KMS-11 (cell line): ENCODE measurements around the gene SUGCT.

Experiments
- H2AFZ ChIP-seq: fragments of 200-600 bp; sonication (generic); 2 replicates; pipeline ENCODE4 v1.6.1; 2016; ENCODE audit warnings: antibody characterized with exemption, mixed run types, low read depth
- H3K27ac ChIP-seq: fragments of 200-600 bp; sonication (generic); 2 replicates; pipeline ENCODE4 v1.6.1; 2016; ENCODE audit warnings: mild to moderate bottlenecking, mixed run types
- H3K27me3 ChIP-seq: fragments of 200-600 bp; sonication (generic); 2 replicates; pipeline ENCODE4 v1.6.1; 2017; ENCODE audit warnings: mild to moderate bottlenecking, low read depth, mixed run types, moderate library complexity; ENCODE audit not compliant: insufficient read depth
- H3K36me3 ChIP-seq: fragments of 200-600 bp; sonication (generic); 2 replicates; pipeline ENCODE4 v1.6.1; 2017; ENCODE audit warnings: mild to moderate bottlenecking, mixed run types; ENCODE audit not compliant: insufficient read depth
- H3K4me1 ChIP-seq: fragments of 200-600 bp; sonication (generic); 2 replicates; pipeline ENCODE4 v1.6.1; 2016; ENCODE audit warnings: mild to moderate bottlenecking, low read depth, mixed run types; ENCODE audit not compliant: poor library complexity, severe bottlenecking
- H3K4me2 ChIP-seq: fragments of 200-600 bp; sonication (generic); 2 replicates; pipeline ENCODE4 v1.7.0; 2016; ENCODE audit warnings: mild to moderate bottlenecking, mixed run types
- H3K4me3 ChIP-seq: fragments of 200-600 bp; sonication (generic); IDR thresholded peaks from 2 replicates; pipeline ENCODE4 v1.6.1; 2017; ENCODE audit warnings: low read depth, low read length, mixed read lengths; ENCODE audit not compliant: insufficient read depth
- H3K79me2 ChIP-seq: fragments of 200-600 bp; sonication (generic); 2 replicates; pipeline ENCODE4 v1.6.1; 2016; ENCODE audit warnings: low read depth, mixed run types; ENCODE audit not compliant: insufficient read depth
- H3K9ac ChIP-seq: fragments of 200-600 bp; sonication (generic); 2 replicates; pipeline ENCODE4 v1.6.1; 2016; ENCODE audit warnings: mild to moderate bottlenecking, mixed run types
- H4K20me1 ChIP-seq: fragments of 200-600 bp; sonication (generic); 2 replicates; pipeline ENCODE4 v1.6.1; 2016; ENCODE audit warnings: mild to moderate bottlenecking, mixed run types; ENCODE audit not compliant: insufficient read depth
- CTCF ChIP-seq: fragments of 200-600 bp; sonication (generic); conservative IDR thresholded peaks from 2 replicates; pipeline ENCODE4 v1.6.1; 2017; ENCODE audit warnings: low read depth, mild to moderate bottlenecking, antibody characterized with exemption, low read length, moderate library complexity, mixed read lengths

SUGCT gene

DNA sequence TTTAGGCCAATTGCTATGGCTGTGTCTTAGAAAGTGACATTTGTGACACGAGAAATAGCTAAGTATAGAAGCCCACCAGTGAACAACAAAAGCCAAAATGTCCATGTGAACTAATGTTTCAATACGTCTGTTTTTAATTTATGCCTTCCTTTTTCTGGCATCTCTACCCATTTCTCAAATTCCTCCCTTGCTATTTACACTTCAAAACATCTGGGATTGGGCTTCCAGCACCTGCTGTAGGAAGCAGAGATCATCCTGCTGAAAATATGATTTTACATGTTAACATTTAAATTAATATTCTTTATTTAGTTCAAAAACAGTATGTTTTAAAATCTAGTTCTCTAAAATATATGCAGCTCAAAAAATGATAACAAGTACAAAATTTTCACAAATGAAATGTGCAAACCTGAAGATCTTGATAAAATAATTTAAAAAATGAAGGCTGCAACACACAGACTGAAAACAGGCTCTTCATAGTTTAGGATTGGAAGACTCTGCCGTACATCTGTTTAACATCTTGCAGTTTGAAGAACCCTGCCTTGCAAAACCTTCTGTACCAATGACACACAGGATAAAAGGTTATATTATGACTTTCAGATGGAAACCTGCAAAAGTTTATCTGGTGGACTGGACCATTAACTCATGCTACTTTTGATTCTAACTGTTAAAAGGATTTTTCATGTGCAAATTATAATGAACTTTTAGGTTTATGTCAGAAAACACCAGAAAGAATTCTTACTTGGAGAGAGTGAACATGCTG lies 408.4 kb downstream of the SUGCT start:
- Histone ChIP-seq H3K36me3 (no peaks in the 10 kb centered on the region), H2AFZ (no peak overlapping the region), H3K27ac (no peak overlapping the region), H3K9ac (no peak overlapping the region), H4K20me1 (no peaks in the 10 kb centered on the region), H3K4me3 (no peak overlapping the region), H3K27me3 (no peaks in the 10 kb centered on the region), H3K79me2 (no peaks in the 10 kb centered on the region), H3K4me2 (no peak overlapping the region), H3K4me1 (no peaks in the 10 kb centered on the region)
- TF ChIP-seq CTCF, result no peak

DNA sequence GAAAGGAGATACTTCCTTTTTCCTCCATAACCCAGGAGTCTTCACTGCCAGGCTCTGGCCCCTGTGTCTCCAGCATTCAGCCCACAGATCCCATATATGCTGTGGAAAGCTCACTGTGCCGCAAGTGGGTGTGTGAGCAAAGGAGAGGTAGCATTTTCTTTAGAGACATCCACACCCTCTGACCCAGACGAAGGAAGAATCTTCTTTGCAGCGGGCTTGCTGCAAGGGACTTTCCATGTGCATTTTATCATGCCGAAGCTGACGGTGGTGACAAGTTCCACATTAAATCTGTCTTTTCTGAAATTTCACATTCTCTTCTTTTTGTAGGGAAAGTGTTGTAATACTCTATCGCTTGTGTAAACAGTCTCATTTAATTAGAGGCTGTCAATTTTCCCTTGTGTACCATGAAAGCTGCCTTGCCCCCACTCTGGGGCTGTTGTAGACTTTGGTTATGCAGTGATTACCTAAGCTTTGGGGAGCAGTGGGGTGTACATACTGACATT lies 409.5 kb downstream of the SUGCT start:
- H4K20me1 ChIP-seq, result no peaks in the 10 kb centered on the region
- H3K4me1 ChIP-seq, result no peaks in the 10 kb centered on the region
- H3K4me3 ChIP-seq, result no peak overlapping the region
- H3K36me3 ChIP-seq, result no peaks in the 10 kb centered on the region
- no peak overlapping the region for H3K4me2 ChIP-seq
- H2AFZ ChIP-seq, result no peak overlapping the region
- H3K27me3 ChIP-seq, result no peaks in the 10 kb centered on the region
- no peak overlapping the region for H3K9ac ChIP-seq
- no peaks in the 10 kb centered on the region for H3K79me2 ChIP-seq
- TF ChIP-seq CTCF, result no peak
- no peak overlapping the region for H3K27ac ChIP-seq

DNA sequence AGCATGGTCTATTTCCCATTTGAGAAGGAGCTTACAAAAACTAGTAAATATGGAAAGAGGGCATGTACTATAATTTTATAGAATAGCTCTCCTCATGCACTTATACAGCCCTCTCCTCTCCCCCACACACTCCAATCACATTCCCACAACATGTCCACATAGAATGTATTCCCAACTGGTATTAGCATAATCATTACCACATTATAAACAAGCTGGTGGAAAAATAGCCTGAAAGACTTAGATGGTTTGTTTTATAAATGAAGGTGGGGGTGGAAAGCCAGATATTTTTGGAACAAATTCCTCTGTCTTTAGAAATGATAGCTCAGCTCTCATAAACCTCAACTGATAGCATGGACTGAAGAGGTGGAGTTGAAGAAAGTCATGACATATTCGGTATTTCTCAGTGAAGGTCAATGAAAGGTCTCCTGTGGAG lies 410.1 kb downstream of the SUGCT start:
- H3K4me2 ChIP-seq, result no peak overlapping the region
- H3K4me3 ChIP-seq, result no peak overlapping the region
- H2AFZ ChIP-seq, result no peak overlapping the region
- H3K9ac ChIP-seq, result no peak overlapping the region
- TF ChIP-seq CTCF, result no peak
- H3K27ac ChIP-seq, result no peak overlapping the region
- H3K36me3 ChIP-seq, result no peaks in the 10 kb centered on the region
- no peaks in the 10 kb centered on the region for H3K79me2 ChIP-seq
- H3K4me1 ChIP-seq, result no peaks in the 10 kb centered on the region
- H4K20me1 ChIP-seq, result no peaks in the 10 kb centered on the region
- H3K27me3 ChIP-seq, result no peaks in the 10 kb centered on the region

- H3K4me1 ChIP-seq, result no peaks in the 10 kb centered on the region
- no peak overlapping the region for H3K9ac ChIP-seq
- H4K20me1 ChIP-seq, result no peaks in the 10 kb centered on the region
- H2AFZ ChIP-seq, result no peak overlapping the region; the same call in 1 of the 2 replicates
- no peak overlapping the region for H3K4me2 ChIP-seq
- no peaks in the 10 kb centered on the region for H3K27me3 ChIP-seq
- no peak for TF ChIP-seq CTCF
- H3K36me3 ChIP-seq, result no peaks in the 10 kb centered on the region
- H3K4me3 ChIP-seq, result no peak overlapping the region
- no peak overlapping the region for H3K27ac ChIP-seq
- no peaks in the 10 kb centered on the region for H3K79me2 ChIP-seq
Measured at GRCh38 chr7:40545739-40546138, 410.9 kb downstream of the SUGCT start.
